GM12801 (cell line): ENCODE measurements around the gene GET4.

ENCODE experiments used
- TF ChIP-seq, protein P1 (sequence below): IDR thresholded peaks from one replicate; pipeline ENCODE4 v1.5.1; 2011; ENCODE audit warnings: control low read depth; ENCODE audit not compliant: insufficient read length; ENCODE audit errors: extremely low read depth

Gene GET4

DNA sequence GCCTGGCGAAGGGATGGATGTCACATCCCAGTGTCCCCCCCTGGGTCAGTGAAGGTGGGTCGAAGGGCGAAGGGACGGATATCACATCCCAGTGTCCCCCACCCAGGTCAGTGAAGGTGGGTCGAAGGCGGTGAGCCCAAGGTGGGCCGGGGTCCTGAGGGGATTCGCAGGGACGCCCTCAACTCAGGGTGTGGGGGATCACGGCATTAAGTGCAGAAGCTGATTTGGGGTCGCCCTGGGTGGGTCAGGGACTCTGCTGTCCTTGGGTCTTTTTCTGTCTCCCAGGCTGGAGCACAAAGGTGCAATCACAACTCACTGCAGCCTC is 56.3 kb downstream of the GET4 start:
- TF ChIP-seq, protein P1, sequence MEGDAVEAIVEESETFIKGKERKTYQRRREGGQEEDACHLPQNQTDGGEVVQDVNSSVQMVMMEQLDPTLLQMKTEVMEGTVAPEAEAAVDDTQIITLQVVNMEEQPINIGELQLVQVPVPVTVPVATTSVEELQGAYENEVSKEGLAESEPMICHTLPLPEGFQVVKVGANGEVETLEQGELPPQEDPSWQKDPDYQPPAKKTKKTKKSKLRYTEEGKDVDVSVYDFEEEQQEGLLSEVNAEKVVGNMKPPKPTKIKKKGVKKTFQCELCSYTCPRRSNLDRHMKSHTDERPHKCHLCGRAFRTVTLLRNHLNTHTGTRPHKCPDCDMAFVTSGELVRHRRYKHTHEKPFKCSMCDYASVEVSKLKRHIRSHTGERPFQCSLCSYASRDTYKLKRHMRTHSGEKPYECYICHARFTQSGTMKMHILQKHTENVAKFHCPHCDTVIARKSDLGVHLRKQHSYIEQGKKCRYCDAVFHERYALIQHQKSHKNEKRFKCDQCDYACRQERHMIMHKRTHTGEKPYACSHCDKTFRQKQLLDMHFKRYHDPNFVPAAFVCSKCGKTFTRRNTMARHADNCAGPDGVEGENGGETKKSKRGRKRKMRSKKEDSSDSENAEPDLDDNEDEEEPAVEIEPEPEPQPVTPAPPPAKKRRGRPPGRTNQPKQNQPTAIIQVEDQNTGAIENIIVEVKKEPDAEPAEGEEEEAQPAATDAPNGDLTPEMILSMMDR, result no peak

DNA sequence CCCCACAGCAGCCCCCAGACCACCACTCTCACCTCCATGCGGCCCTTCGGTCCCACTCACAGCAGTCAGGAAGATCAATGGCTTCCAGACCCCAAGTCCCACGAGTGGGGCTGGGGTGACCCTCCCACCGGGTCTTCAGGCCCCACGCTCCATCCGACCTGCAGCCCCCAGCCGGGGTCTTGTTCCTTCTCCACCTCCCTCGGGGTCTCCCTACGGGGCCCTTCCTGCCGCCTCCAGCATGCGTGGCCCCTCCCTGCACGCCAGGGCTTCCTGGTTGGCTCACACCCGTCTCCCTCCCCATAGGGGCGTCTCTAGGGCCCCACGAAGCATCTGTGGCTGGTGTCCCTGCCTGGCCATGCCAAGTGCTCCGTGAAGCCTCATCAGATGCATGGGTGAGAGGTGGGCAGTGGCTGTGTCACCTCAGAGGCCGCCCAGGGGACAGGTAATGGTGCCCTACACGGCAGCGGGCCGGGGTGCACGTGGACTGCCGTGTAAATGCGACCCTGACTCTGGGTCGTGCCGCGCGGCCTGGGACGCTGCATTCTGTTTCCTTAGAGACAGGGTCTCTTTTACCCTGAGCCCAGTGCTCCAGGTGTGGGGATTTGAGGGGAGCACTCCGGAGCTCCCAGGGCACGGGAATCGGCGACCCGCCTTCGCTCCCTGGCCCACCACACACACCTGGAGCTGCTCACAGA is 58.3 kb downstream of the GET4 start:
- TF ChIP-seq, protein P1, result no peak

GRCh38 chr7:935164-935873 is 59.0 kb downstream of the GET4 start:
- TF ChIP-seq, protein P1, result no peak

GRCh38 chr7:935874-936385 is 59.6 kb downstream of the GET4 start:
- TF ChIP-seq, protein P1, result no peak

DNA sequence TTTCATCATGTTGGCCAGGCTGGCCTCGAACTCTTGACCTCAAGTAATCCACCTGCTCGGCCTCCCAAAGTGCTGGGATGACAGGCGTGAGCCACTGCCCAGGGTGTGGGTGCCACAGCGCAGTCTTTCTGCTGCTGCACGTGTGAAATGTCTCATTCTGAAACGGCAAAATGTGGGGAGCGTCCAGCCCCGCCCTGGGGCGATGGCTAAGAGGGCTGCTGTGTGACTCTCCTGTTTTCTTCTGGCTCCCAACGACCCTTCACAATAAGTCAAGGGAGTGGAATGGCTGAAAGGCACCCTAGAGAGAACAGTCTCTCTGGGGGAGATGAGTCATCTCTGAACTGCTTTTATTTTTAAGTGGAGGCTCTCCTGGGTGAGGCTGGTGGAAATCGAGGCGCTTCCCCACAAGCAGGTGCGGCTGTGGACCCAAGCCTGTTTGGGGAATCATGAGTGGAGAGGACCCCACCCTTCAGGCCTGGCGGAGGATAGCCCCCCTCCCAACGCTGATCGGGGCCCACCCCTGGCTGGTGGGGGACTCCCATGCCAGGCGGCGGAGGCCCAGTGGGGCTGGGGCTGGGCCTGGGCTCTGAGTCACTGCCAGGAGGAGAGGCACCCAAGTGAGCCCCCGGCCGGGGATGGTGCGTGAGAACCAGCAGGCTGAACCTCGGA is 60.2 kb downstream of the GET4 start:
- TF ChIP-seq, protein P1, result no peak

DNA sequence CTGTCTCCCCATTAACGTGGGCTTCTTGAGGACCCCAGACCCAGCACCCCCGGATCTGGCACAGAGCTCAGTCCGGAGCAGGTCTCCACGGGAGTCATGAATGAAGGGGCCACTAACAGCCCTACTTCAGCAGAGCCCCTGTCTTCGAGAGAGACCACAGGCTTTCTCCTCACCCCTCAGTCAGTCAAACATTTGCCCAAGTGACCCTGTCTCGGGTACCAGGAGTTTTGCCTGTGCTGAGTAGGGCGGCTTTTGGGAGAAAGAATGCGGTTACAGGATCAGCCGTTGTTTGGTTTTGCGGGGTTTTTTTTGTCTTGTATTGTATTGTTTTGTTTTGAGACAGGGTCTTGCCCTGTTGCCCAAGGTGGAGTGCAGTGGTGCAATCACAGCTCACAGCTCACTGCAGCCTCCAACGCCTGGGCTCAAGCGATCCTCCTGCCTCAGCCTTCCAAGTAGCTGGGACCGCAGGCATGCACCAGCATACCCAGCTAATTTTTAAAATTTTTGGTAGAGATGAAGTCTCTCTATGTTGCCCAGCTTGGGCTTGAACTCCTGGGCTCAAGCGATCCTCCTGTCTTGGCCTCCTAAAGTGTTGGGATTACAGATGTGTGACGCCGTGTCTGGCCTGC is 61.6 kb downstream of the GET4 start:
- TF ChIP-seq, protein P1, result no peak
